NCI-H446 treated with DMSO at 0.1 percent for 48 hours (cell line): Measurements from ENCODE around the gene PPME1.

ENCODE experiments used
- DNase-seq: peaks from one replicate; lab custom pipeline; 2025; lab: John Stamatoyannopoulos, UW

PPME1 gene

GRCh38 chr11:74162681-74163467, 8.2 kb upstream of the PPME1 start:
- DNase-seq: no peak

GRCh38 chr11:74168838-74169237, 2.3 kb upstream of the PPME1 start:
- DNase-seq: no peak

- DNase-seq: no peak
Measured at GRCh38 chr11:74169738-74170458, 1.2 kb upstream of the PPME1 start.

DNA sequence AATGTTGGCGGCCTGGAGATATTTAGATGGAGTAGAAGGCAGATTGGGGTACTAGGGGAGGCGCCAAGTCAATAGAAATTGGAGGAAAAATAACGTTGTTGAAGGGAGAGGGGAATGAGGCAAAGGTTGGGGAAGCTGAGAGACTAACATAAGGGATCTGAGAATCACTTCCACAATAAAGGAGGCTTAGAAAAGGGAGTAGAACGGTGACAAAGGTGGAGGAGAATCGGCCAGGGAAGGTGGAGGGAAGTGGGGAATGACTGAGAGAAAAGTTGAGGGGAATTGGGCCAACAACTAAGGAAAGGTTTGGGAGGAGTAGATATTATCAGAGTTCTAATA, 510 bp downstream of the PPME1 start:
- no peak for DNase-seq

- DNase-seq: no peak
Measured at GRCh38 chr11:74171997-74172396, 908 bp downstream of the PPME1 start.

DNA sequence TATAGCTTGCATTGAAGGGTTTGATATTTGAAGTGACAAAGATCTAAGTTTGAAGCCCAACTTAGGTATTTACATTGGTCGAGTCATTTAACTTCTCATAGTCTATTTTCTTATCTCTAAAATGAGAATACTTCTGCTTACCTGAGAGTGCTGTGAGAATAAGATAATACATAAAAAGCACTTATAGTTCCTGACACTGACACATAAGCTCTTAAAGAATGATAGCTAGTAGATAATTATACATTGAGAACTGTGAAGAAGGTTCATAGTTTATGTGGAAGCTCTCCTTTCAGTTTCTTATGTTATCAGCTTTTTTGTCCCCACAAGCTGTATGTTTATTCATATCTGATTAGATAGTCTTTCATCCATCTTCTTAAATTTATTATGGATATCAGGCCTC, 4.8 kb downstream of the PPME1 start:
- no peak for DNase-seq

DNA sequence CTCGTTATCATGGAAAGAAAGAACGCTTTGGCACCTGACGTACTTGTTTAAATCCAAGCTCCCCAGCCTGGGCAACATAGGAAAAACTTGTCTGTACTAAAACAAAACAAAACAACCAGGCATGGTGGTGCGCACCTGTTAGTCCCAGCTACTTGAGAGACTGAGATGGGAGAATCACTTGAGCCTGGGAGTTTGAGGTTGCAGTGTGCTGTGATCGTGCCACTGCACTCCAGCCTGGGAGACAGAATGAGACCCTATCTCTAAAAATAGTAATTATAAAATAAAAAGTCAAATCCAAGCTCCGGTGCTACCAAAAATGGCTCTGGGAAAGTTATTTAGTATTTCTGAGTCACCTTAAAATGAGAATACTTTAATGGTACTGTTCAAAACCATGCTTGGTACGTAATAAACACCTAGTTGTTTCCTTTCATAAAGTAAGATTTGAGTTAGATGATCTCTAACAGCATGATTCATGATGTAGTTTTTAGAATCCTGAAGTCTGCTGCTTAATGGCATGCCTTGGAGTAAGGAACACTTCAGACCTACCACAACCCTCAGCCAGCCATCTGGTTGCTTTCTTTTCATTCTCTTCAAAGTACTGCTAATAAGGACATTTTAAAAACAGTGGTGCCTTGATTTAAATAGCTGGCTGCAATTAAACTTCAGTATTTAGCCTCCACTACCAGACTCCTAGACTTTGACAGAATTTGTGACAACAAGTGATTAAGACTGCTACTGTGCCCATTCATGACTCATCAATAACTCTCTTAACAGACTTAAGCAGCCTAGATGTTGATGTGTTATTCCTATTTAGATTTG, 8.4 kb downstream of the PPME1 start:
- DNase-seq: no peak

DNA sequence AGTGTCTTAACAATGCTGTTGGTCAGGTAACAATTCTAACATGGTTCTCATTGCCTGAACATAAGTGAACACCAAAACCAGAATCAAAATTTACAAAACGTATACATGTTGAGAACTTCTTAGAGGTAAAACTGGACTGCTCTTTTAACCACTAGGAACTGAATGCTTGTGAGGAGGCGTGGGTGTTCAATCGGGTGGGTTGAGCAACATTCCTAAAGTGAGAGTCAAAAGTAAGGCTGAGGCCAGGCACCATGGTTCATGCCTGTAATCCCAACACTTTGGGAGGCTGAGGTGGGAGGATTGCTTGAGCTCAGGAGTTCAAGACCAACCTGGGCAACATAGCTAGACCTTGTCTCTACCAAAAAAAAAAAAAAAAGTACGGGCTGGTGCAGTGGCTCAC, 11.5 kb downstream of the PPME1 start:
- no peak for DNase-seq

GRCh38 chr11:74185285-74185684, 14.2 kb downstream of the PPME1 start:
- no peak for DNase-seq

DNA sequence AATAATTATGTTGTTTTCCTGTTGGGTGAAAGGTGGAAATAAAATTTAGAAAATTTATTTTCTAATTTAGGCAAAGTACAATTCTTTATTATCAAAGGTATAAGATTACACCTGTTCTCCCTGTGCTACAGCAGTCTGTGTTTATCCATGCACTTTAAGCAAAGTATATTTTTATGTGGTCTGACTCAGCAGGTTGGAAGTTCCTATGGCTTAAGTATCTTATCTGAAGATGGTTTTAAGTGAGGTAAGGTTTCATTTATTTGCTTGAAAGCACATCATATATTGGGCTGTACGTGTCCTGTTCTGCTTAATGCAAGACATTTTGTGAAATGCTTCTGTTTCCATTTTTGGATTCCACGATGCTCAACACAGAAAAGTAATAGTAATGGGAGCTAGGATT, 14.6 kb downstream of the PPME1 start:
- no peak for DNase-seq

DNA sequence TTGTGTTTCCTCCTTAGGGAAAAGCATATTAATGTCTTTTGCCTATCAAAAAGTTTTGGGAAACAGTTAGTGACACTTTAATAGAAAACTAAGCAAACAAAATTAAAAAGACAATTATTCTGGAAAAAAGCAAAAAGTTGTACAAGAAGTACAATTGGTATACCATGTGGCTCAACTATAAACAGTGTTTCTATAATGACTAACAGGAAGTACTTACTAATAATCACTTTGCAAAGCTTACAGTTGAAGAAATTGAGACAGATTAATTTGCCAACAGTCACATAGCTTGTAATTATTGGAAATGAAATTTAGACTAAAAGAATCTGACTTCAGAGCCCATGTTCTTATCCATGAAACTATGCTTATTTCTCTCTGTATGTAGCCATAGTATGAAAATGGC, 24.7 kb downstream of the PPME1 start:
- DNase-seq: no peak

- no peak for DNase-seq
Measured at GRCh38 chr11:74196781-74197486, 25.8 kb downstream of the PPME1 start.

GRCh38 chr11:74203966-74204365, 32.9 kb downstream of the PPME1 start:
- DNase-seq: no peak

- DNase-seq: no peak
Measured at GRCh38 chr11:74204701-74205100, 33.6 kb downstream of the PPME1 start.

DNA sequence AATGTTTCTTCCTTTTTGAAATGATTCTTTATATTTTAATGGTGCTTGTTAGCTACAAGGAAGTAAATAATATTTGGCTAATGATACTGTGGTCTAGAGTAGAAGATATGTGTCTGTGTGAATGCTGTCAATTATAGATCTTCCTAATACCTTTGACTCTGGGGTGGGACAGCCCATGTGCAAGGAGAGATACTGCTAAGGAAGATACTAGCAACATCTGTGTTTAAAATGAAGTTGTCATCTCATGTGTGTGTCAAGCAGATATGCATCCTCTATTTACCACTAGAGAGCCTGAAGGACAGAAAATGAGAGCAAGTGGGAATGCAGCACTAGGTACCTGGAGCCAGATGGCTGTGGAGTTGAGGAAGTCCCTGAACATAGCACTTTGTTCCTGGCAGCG, 34.1 kb downstream of the PPME1 start:
- no peak for DNase-seq

DNA sequence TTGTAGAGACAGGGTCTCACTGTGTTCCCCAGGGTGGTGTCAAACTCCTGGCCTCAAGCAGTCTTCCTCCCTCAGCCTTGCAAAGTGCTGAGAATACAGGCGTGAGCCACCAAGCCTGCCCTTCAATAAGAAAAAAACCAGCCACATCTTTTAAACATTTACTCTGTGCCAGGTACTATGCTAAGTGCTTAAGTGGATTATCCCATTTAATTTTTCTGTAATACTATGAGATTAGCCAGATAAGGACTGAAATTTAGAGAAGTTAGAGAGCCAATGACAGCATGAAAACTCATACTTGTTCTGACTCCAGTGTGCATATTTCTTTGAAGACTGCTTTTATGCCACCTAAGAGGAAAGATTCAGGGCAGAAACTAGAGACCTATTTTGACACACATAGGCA, 35.7 kb downstream of the PPME1 start:
- no peak for DNase-seq

DNA sequence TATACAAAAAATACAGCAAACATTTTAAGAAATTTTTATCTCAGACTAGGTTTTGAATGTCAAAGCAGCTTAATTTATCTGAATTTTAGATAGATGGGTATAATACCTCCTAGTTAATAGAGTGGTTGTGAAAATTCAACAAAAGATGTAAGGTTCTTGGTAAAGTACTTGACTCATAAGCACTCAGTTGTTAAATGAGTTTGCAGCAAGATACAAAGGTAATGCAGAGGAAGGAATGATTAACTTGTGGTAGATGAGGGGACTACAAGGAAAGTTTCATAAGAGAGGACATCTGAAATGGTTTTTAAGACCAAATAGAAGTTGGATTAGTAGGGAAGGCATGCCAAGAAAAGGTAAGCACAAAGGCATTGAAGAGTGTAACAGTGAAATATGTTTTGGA, 37.4 kb downstream of the PPME1 start:
- no peak for DNase-seq

DNA sequence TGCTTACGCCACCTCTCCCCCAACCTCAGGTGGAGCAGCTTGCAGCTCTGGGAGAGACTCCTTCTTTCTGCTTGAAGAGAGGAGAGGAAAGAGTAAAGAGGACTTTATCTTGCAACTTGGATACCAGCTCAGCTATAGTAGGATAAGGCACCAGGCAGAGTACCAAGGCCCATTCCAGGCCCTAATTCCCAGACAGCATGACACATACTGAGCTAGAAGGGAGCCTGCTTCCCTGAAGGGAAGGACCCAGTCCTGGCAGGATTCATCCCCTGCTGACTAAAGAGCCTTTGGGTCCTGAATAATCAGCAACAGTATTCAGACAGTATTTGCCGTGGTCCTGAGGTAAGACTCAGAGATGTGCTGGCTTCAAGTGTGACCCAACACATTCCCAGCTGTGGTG, 41.4 kb downstream of the PPME1 start:
- no peak for DNase-seq

DNA sequence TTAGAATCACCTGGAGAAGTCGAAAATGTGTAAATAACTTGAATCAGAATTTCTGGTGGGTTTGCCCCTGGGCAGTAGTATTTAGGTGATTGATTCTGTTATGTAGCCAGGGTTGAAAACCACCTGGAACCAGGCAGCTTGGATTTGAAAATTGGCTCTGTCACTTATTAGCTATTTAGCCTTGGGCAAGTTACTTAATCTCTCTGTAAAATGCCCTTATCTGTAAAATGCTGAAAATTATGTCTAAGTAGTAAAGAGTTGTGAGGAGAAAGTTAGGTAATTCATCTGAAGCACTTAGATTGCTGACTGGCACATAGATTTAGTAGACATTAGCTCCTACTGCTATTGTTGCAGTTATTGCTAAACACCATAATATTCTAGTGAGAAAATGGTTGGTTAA, 49.3 kb downstream of the PPME1 start:
- DNase-seq: no peak

- DNase-seq: no peak
Measured at GRCh38 chr11:74221816-74222215, 50.7 kb downstream of the PPME1 start.

DNA sequence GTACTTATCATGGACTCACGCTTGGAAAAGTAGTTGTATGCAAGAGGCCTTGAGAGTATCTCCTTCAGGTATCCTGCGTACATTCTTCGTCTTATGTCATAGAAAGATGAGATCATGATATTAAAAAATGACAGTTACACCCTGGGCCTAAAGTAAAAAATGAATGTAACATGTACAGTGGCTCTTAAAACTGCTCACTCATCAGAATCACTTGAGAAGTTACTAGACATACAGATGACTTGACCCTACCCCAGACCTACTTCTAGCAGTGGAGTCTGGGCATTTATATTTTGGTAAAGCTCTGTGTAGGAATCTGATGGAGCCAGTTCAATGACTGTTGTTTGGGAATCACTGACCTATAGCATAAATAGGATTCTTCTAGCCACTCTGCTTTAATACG, 54.5 kb downstream of the PPME1 start:
- DNase-seq: no peak

DNA sequence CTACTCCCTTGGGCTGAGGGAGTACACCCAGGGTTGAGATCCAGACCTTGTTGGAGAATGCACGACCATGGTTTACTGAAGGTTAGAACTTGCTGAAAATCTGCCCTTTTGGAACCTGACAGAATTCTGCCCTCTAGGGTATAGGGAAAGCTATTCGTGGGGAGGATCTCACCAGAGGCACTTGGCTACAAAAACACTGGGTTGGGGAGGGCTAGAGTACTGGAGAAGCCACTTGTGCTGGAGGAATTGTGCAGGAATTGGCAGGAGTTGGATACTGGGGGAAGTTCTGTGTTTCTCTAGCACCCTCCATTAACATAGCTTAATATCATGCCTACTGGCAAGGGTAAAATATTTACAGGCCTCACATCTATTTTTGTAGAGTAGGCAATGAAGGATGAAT, 55.8 kb downstream of the PPME1 start:
- peak; percentile 6 for DNase-seq
